ENCODE results near the gene PHLDB2. TPM values are rescaled to one million over a fixed set of nuclear protein-coding genes. Genes with fewer than 3 reads are reported as not detected.

Gene PHLDB2
- total and polyA plus RNA-seq, 2 of the 8 experiments (the other 6 are each of a cell fraction or from before 2014, with no cell fraction given): 5.8 to 22.6 TPM

DNA sequence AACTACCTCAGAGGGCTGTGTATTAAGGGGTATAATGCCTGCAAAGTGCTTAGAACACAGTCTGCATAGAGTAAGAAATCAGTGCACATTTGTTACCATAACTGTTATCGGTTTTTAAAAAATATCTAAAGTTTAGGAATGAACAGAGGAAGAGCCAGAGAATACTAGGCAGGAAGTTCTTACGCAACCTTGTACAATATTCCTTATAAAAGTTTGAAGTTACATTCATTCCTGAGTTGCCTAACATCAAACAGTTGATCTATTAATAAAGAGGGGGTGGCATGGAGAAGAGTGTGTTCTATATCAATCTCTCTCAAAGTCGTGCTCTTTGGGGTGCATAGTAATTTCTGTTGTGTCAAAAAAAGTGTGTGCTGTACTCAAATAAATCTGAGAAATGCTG, 22.0 kb upstream of the PHLDB2 start:
- no peak overlapping the region for H2BK5ac ChIP-seq (ENCODE audit: low read depth, low read length)
- no peak overlapping the region for H2BK15ac ChIP-seq (ENCODE audit: low read length)
- no peak overlapping the region for H2BK120ac ChIP-seq (replicated peaks; ENCODE audit: low read depth, low read length)
- H3K4me3 ChIP-seq (ENCODE audit: extremely low read depth in 1 of 4, insufficient read depth in 2 of 4, low read depth in 3 of 4, low read length in 4 of 4): no peak overlapping the region
- no peak overlapping the region for H3K14ac ChIP-seq (ENCODE audit: insufficient read length)
- no peak overlapping the region for H4K8ac ChIP-seq (ENCODE audit: extremely low read depth, insufficient read depth, low read length)
- no peaks in the 10 kb centered on the region for H3K4me1 ChIP-seq (replicated peaks in 1 of 4; ENCODE audit: control insufficient read depth in 3 of 4, insufficient read depth in 4 of 4, low read length in 3 of 4)
- H4K91ac ChIP-seq (replicated peaks; ENCODE audit: insufficient read length, low read length): no peak overlapping the region
- H3K4me2 ChIP-seq (ENCODE audit: insufficient read depth in 1 of 2, low read depth in 2 of 2, low read length in 2 of 2): no peak overlapping the region
- FAIRE-seq: no peak
- no peak overlapping the region for H3K27ac ChIP-seq (ENCODE audit: low read depth, low read length)
- no peaks in the 10 kb centered on the region for H3K36me3 ChIP-seq (ENCODE audit: control insufficient read depth in 2 of 4, insufficient read depth in 4 of 4, low read length in 3 of 4)
- H3K9ac ChIP-seq (replicated peaks in 1 of 4; ENCODE audit: extremely low read depth in 1 of 4, low read depth in 3 of 4, low read length in 3 of 4): no peak overlapping the region
- no peaks in the 10 kb centered on the region for H3K23me2 ChIP-seq (ENCODE audit: low read depth, low read length)
- no peak overlapping the region for H3K56ac ChIP-seq (replicated peaks; ENCODE audit: insufficient read length, low read depth, low read length)
- no peaks in the 10 kb centered on the region for H4K20me1 ChIP-seq (replicated peaks in 1 of 2; ENCODE audit: control insufficient read depth in 1 of 2, insufficient read depth in 2 of 2, low read length in 2 of 2)
- no peak overlapping the region for H2BK12ac ChIP-seq (ENCODE audit: low read depth, low read length)
- H4K5ac ChIP-seq (ENCODE audit: insufficient read length, low read depth, low read length): no peak overlapping the region
- H3K79me2 ChIP-seq (ENCODE audit: control insufficient read depth in 1 of 2, insufficient read depth in 2 of 2, low read length in 2 of 2): no peaks in the 10 kb centered on the region
- peaks cover 0 to 5% (median 2%) of the 10 kb centered on the region in 4 experiments; a peak in 2 of 7 replicates for H3K27me3 ChIP-seq (replicated peaks in 1 of 4; ENCODE audit: control insufficient read depth in 3 of 4, extremely low read depth in 1 of 4, insufficient read depth in 3 of 4, low read length in 3 of 4)
- 63% methylated on average over 3 of the region's 3 CpGs; no CpG with 5 or more reads in 1 of the 2 experiments for WGBS, 2 experiments (ENCODE audit: extremely low coverage in 1 of 2, insufficient coverage in 1 of 2, insufficient read length in 1 of 2, insufficient replicate concordance in 2 of 2, low coverage in 1 of 2, low lambda C conversion rate in 2 of 2, missing lambda C conversion rate in 1 of 2)
- CTCF ChIA-PET (ENCODE audit: partially characterized antibody): no interaction called here
- no peak overlapping the region for H3K23ac ChIP-seq (ENCODE audit: insufficient read length)
- H2BK20ac ChIP-seq (ENCODE audit: low read length): no peak overlapping the region
- no peaks in the 10 kb centered on the region for H3K9me3 ChIP-seq (ENCODE audit: insufficient read depth in 2 of 2, low read depth in 1 of 2, low read length in 1 of 2)
- no peak overlapping the region for H2AFZ ChIP-seq (ENCODE audit: low read length)
- no peaks in the 10 kb centered on the region for H3K79me1 ChIP-seq (ENCODE audit: low read depth, low read length)
- H3K4ac ChIP-seq (replicated peaks; ENCODE audit: insufficient read length, low read depth, low read length): no peak overlapping the region
- H2AK5ac ChIP-seq (ENCODE audit: low read depth, low read length): no peak overlapping the region
- TF ChIP-seq EP300 (IDR thresholded peaks at IDR 0.05; ENCODE audit: borderline replicate concordance in 1 of 2, low read depth in 2 of 2, low read length in 2 of 2): no peak
- no peak for TF ChIP-seq BACH1 (IDR thresholded peaks at IDR 0.05; ENCODE audit: low read length)
- no peak for TF ChIP-seq POU5F1 (IDR thresholded peaks at IDR 0.05; ENCODE audit: low read depth, low read length)
- POLR2A ChIA-PET (ENCODE audit: partially characterized antibody): no interaction called here
- DNase-seq (ENCODE audit: low read depth in 1 of 2, low spot score in 2 of 2): no peak
- H3K18ac ChIP-seq (ENCODE audit: extremely low read depth, low read length): no peak overlapping the region

Data from H1 (cell line).